ENCODE data around the gene C4orf50.

Gene C4orf50

GRCh38 chr4:6018331-6018730 is at the start of gene C4orf50:
TSS of gene C4orf50 (minus strand) at chr4:6018431.
- DNase-seq, result no peak

DNA sequence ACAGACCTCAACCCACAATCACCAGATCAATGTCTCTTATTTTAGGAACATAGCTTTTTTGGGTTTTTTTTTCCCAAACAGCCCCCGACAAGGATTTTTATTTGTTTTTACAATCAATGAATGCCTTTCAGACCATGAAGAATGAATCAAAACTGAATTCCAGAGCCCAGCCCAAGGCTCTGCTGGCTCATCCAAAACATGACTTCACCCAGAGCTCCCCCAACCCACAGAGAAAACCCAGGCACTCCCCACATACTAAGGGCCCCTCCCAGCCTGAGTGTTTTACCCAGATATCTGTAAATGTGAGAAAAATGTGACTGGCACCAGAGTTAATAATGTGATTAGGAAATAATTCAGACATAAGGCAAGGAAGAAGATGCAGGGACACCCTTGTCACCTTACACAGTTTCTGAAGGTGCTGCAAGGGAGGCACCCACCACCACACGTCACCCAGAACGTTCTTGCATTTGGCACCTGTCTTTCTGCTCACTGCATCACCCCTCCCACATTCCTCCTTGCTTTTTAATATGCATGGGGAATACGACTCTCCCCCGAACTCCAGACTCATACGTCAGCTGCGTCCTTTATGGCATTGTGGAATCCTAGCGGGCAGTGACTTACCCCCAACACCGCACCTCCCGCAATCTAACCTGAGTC is 47.8 kb upstream of the C4orf50 start:
- no peak for DNase-seq

- no peak for DNase-seq
Measured at GRCh38 chr4:6065166-6065565, 46.9 kb upstream of the C4orf50 start.

DNA sequence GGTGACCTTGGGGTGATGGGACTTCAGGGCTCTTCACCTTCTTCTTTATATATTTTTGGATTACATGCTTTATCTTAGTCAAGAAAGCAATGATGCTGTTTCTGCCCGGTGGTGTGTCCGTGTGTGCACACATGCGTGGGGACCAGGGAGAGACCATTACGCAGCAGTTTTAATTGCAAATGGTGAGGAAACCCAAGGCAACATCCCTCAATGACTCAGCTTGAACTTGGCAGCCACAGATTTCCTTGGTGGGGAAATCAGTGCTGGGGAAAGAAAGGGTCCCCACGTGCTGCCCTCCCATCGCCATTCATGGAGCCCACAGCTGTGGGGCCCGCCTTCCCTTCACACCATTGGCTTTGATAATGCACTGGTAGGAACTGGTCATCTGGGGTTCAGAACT is 46.2 kb upstream of the C4orf50 start:
- DNase-seq, result no peak

DNA sequence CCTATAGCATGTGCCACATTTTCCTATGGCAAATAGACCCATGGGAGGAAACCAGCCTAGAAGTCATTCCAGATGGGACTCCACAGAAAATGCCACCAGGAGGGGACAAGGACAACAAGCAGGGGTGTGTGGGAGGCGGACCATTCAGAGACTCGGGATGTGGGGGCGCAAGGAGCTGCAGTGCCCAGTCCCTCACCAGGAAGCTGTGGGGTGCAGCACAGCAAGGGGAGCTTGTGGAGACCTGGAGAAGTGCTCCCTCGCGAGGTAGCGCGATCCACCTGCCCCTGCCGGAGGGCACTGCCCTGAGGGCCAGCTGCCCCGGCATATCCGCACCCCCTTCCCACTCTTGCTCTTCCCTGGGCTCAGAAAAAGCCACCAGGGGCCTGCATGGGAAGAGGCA is 45.5 kb upstream of the C4orf50 start:
- DNase-seq, result no peak

- DNase-seq, result no peak
Measured at GRCh38 chr4:6062133-6062532, 43.9 kb upstream of the C4orf50 start.

- DNase-seq, result no peak
Measured at GRCh38 chr4:6059375-6059805, 41.2 kb upstream of the C4orf50 start.

DNA sequence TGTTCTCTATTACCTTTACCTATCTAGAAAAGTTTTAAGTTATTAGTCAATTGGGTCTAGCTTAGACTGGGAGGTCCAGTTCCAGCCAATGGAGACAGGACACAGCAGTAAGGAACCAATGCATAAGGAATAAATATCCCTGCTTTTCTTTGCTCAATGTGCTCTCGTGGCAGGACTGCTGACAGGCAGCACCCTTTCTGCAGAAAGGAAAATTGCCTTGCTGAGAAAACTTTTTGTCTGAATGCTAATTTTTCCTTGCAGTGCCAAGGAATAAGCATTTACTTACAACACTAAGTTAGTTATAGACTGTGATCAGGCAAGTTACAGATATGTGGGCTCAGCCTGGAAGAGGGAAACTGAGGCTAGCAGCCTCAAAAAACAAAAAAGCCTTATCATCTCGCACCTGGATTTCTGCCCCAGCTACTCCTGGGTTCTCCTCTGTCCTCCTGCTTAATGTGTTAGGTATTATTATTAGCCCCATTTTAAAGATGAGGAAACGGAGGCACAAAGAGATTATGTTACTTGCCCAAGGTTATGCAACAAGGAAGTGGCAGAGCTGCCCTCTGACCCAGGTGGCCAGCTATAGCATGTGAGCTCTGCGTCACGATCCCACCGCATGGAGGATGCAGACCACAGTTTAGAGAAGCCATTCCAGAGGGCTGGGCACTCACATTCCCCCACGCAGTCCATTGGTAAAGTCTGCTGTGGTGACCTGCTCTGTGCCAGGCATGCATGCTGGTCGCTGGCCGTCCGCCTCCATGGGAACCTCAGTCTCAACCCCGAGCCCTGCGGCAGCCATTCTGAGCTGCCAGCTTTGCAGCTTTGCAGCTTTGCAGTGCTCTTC is 40.5 kb upstream of the C4orf50 start:
- DNase-seq, result no peak

GRCh38 chr4:6056976-6057766 is 38.9 kb upstream of the C4orf50 start:
- no peak for DNase-seq

GRCh38 chr4:6055436-6055835 is 37.2 kb upstream of the C4orf50 start:
- DNase-seq, result no peak

DNA sequence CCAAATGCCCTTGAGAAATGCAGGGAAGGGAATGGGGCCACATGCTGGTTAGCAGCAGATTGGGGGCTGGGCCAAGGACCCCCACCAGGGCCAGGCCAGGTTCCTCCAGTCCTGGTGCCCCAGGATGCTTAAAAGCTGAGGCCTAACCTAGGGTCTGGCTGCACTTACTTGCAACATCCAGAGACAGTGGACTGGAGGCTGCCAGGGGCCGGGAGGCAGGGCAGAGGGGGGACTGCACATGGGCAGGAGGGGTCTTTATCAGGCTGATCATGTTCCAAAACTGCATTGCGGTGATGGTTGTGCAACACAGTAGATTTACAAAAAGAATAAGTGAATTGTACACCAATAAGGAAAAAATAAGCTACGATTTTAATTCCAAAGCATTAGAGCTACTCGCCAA is 36.8 kb upstream of the C4orf50 start:
- DNase-seq, result no peak

DNA sequence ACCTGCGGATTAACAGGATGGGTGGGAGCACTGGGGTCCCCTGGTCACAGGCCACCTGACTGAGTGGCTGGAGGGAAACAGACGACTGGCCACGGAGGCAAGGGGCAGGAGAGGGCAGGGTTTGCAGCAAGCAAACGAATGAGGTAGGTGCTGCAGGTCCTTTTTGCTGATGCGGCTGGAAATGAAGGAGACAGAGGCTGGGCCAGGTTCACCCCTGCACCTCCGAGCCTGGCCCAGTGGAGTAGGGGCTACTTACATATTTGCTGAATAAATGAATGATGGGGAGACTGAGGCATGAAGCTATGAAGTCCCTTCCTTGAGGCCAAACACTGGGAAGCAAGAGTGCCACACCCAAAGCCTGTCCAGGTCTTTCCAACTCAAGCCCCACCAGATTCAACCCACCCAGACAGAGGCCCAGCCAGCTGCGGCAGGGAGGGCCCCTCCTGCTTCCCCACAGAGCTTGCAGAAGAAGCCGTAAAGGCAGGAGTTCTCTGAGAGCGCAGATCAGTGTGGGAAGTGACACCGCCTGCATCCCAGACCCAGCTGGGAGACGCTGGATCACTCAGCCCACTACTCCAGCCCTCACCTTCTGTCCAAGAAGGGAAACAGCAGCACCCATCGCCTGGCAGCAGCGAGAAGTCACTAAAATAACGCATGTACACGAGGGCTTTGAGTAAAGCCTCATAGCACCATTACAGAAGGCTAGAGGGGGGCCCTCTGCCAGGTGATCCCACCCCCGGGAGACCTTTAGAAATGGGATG is 36.1 kb upstream of the C4orf50 start:
- no peak for DNase-seq

GRCh38 chr4:6052679-6053078 is 34.4 kb upstream of the C4orf50 start:
- no peak for DNase-seq

- no peak for DNase-seq
Measured at GRCh38 chr4:6050551-6050950, 32.3 kb upstream of the C4orf50 start.

DNA sequence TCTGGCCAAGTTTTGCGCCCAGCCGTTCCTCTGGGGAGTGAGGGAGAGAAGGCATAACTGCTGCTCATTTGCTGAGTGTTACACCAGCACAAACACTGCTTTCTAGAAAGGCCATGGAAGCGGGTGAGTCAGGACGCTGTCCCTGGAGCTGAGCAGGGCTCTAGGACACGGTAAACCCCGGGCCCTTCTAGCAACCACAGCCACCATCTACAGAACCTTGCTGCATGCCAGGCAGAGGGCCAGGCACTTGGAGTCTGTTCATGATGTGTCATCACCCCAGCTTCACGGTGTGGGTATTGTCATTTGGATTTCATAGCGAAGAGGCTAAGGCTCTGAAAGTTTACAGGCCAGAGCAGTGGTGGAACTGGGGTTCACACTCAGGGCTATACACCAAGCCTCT is 31.8 kb upstream of the C4orf50 start:
- DNase-seq, result no peak

DNA sequence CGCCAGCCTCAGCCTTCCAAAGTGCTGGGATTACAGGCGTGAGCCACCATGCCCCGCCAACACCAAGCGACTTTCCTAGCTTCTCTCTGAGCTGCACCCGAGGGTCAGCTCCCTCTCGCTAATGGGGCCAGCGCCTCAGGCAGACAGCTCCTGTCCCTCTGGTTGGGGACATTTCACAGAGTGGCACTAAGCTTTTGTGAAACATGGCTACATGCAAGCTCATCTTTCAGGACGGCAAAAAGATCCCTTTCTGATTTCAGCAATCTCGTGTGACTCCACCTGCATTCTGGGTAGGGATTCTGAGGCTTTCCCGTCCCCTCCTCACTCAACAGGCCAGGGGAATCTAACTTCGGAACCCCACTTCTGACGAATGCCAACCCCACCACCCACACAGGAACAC is 31.0 kb upstream of the C4orf50 start:
- no peak for DNase-seq

- no peak for DNase-seq
Measured at GRCh38 chr4:6048537-6048936, 30.3 kb upstream of the C4orf50 start.

GRCh38 chr4:6047130-6047673 is 29.0 kb upstream of the C4orf50 start:
- DNase-seq, result no peak

- no peak for DNase-seq
Measured at GRCh38 chr4:6046526-6047129, 28.4 kb upstream of the C4orf50 start.

DNA sequence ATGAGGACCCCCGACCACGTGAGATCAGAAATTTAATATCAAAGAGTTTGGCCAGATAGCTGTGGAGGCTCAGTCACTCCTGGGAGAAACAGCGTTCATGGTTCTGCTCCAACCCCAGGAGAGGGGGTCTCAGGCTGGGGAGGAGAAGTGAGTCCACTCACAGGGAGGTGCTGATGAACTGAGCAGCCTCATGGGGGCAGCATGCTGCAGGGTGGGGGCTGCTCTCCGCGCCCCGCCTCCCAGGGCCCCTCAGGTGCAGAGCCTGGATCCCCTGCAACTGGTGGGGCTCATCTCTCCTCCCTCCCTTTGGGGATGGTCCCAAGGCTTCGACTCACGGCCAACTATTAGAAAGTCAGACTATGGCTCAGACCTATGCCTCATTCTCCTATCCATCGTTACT is 26.6 kb upstream of the C4orf50 start:
- DNase-seq, result no peak

- no peak for DNase-seq
Measured at GRCh38 chr4:6044276-6044675, 26.0 kb upstream of the C4orf50 start.

DNA sequence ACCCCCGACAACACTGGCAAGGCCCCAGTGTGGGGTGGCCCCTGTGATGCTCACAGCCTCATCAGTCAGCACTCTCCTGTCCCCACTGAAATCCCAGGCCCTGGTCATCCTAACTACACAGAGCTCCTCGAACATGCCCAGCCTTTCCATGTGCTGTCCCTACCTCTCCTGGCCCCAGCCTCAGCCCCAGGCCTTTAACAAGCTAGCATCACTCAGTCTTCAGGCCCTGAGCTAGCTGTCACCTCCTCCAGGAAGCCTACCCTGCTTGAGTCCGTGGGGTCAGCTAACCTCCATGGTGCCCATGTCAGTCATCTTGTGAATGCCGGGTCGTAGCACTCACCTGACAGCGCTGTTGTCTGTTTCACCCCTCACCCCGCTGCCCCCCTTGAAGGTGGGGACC is 25.6 kb upstream of the C4orf50 start:
- no peak for DNase-seq

All from fibroblast of skin of right quadriceps (primary cell).